Fibroblast of mammary gland (primary cell): Measurements from ENCODE around the gene HTRA3.

Source experiments
- DNase-seq: peaks from one replicate; pipeline ENCODE4 v3.0.0-alpha.2; 2010; ENCODE audit warnings: low read depth
- H3K4me3 ChIP-seq: 2 replicates; pipeline ENCODE4 v1.5.1; 2011; ENCODE audit warnings: low read depth, mild to moderate bottlenecking, low read length, moderate library complexity; ENCODE audit not compliant: control insufficient read depth
- CTCF ChIP-seq: conservative IDR thresholded peaks from 2 replicates; pipeline ENCODE4 v1.5.1; 2011; ENCODE audit warnings: low read depth, low read length, inconsistent platforms; ENCODE audit not compliant: control insufficient read depth, insufficient read depth

HTRA3 gene

GRCh38 chr4:8266508-8266907 lies 3.0 kb upstream of the HTRA3 start:
- DNase-seq = no peak
- TF ChIP-seq CTCF = no peak
- H3K4me3 ChIP-seq = no peak overlapping the region

- H3K4me3 ChIP-seq = no peak overlapping the region
- peak; percentile 62 for DNase-seq
- TF ChIP-seq CTCF = peak; percentile 74
Observed at GRCh38 chr4:8267077-8267476, 2.5 kb upstream of the HTRA3 start.

- H3K4me3 ChIP-seq = no peak overlapping the region
- TF ChIP-seq CTCF = no peak
- DNase-seq = no peak
Observed at GRCh38 chr4:8268211-8268610, 1.3 kb upstream of the HTRA3 start.

GRCh38 chr4:8268901-8269534 lies 536 bp upstream of the HTRA3 start:
- no peak for TF ChIP-seq CTCF
- DNase-seq = no peak
- H3K4me3 ChIP-seq = no peak overlapping the region

GRCh38 chr4:8270418-8270771 lies 841 bp downstream of the HTRA3 start:
- H3K4me3 ChIP-seq = no peak overlapping the region

GRCh38 chr4:8270912-8271815 lies 1.6 kb downstream of the HTRA3 start:
- TF ChIP-seq CTCF = no peak
- no peak for DNase-seq
- H3K4me3 ChIP-seq = no peak overlapping the region

More at GRCh38 chr4:8270418-8270771, 841 bp downstream of the HTRA3 start:
- no peak for TF ChIP-seq CTCF
- no peak for DNase-seq
